GM12801 (cell line): ENCODE data around the gene DCP1B.

Experiments used
- TF ChIP-seq, protein P1 (sequence below): IDR thresholded peaks from one replicate; pipeline ENCODE4 v1.5.1; 2011; ENCODE audit warnings: control low read depth; ENCODE audit not compliant: insufficient read length; ENCODE audit errors: extremely low read depth

The DCP1B gene

GRCh38 chr12:1926251-1926657, 78.0 kb downstream of the DCP1B start:
- TF ChIP-seq, protein P1, sequence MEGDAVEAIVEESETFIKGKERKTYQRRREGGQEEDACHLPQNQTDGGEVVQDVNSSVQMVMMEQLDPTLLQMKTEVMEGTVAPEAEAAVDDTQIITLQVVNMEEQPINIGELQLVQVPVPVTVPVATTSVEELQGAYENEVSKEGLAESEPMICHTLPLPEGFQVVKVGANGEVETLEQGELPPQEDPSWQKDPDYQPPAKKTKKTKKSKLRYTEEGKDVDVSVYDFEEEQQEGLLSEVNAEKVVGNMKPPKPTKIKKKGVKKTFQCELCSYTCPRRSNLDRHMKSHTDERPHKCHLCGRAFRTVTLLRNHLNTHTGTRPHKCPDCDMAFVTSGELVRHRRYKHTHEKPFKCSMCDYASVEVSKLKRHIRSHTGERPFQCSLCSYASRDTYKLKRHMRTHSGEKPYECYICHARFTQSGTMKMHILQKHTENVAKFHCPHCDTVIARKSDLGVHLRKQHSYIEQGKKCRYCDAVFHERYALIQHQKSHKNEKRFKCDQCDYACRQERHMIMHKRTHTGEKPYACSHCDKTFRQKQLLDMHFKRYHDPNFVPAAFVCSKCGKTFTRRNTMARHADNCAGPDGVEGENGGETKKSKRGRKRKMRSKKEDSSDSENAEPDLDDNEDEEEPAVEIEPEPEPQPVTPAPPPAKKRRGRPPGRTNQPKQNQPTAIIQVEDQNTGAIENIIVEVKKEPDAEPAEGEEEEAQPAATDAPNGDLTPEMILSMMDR, result no peak

- TF ChIP-seq, protein P1, result no peak
Observed at GRCh38 chr12:1925684-1926006, 78.6 kb downstream of the DCP1B start.

DNA sequence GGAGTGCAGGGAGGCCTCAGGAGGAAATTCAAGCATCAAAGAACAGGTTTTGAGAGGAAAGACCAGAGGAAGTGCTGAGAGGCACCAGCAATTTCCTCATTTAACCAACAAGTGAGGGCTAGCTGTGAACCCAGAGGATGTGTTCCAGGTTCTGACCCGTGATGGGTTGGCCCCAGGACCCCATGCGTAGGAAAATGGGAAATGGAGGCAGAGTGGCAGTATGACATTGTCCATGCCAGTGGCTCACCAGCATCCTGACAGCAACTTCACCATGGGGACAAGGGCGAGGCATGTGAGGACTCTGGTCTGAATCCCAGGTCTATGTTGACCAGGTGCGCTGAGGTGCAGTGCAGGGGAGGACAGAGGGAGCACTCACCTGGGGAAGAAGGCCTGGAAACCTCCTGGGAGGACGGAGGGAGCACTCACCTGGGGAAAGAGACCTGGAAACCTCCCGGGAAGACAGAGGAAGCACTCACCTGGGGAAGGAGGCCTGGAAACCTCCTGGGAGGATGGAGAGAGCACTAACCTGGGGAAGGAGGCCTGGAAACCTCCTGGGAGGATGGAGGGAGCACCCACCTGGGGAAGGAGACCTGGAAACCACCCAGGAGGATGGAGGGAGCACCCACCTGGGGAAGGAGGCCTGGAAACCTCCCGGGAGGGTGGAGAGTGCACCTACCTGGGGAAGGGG, 79.1 kb downstream of the DCP1B start:
- TF ChIP-seq, protein P1, result no peak

DNA sequence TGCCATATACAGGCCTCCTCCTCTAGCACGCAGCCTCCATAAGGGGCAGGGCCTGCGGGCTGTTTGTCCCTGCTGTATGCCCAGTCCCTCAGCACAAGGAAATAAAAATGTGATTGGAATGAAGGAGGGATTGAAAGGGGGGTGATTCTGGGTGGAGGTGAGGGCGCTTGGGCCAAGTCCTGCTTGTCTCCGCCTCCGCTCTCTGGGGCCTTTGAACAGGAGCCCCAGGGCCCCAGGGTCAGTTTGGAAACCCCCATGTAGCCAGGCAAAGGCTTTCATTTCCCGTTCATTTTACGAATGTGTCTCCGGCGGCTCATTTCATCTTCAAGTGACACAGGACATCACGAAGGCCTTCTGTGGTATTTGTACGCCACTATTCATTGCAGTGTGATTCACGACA, 81.3 kb downstream of the DCP1B start:
- TF ChIP-seq, protein P1, result no peak

GRCh38 chr12:1922075-1922709, 82.1 kb downstream of the DCP1B start:
- TF ChIP-seq, protein P1, result no peak

- TF ChIP-seq, protein P1, result no peak
Observed at GRCh38 chr12:1920971-1921370, 83.3 kb downstream of the DCP1B start.

GRCh38 chr12:1920436-1920835, 83.8 kb downstream of the DCP1B start:
- TF ChIP-seq, protein P1, result no peak
